Measurements from ENCODE around the gene NECTIN2. TPM values are rescaled to one million over a fixed set of nuclear protein-coding genes. Genes with fewer than 3 reads are reported as not detected.

Gene NECTIN2
- total RNA-seq, 2 experiments from 2014 or later = not detected

DNA sequence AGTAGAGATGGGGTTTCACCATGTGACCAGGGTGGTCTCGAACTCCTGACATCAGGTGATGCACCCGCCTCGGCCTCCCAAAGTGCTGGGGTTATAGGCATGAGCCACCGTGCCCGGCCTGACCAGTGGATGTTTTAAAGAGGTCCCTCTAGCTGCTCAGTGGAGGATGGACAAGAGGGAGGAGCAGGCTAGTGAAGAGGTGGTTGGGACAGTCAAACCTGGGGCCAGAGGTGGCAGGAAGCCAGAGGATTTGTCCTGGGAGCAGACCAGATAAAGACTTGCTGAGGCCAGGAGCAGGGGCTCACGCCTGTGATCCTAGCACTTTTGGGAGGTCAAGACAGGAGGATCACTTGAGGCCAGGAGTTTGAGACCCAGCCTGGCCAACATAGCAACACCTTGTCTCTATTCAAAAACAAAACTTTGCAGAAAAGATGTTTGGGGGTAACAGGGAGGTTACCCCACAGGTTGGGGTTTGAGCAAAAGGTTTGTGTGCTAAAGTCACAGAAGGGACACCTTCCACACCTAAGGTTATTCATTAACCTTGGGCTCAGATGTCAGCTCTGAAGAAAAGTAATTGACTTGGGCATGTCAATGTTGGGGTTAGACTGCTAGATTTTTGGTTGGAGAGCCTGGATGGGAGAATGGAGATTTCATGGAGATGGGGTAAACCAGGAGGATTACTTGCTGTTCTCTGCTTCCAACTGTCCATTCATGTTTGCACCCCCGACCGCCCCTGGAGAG, 28.2 kb upstream of the NECTIN2 start:
- H3K9me3 ChIP-seq (ENCODE audit: low read length) = no peaks in the 10 kb centered on the region
- no TSS peak for BruUV-seq (replicated peaks)
- intact Hi-C loops (cut with micrococcal nuclease; ENCODE audit: unreplicated experiment) = no loop called here
- H3K79me2 ChIP-seq (ENCODE audit: insufficient read depth, low read depth, low read length) = no peaks in the 10 kb centered on the region
- no peak for TF ChIP-seq EZH2phosphoT487 (IDR thresholded peaks at IDR 0.05; ENCODE audit: borderline replicate concordance, low read depth, low read length)
- TF ChIP-seq, protein P1, sequence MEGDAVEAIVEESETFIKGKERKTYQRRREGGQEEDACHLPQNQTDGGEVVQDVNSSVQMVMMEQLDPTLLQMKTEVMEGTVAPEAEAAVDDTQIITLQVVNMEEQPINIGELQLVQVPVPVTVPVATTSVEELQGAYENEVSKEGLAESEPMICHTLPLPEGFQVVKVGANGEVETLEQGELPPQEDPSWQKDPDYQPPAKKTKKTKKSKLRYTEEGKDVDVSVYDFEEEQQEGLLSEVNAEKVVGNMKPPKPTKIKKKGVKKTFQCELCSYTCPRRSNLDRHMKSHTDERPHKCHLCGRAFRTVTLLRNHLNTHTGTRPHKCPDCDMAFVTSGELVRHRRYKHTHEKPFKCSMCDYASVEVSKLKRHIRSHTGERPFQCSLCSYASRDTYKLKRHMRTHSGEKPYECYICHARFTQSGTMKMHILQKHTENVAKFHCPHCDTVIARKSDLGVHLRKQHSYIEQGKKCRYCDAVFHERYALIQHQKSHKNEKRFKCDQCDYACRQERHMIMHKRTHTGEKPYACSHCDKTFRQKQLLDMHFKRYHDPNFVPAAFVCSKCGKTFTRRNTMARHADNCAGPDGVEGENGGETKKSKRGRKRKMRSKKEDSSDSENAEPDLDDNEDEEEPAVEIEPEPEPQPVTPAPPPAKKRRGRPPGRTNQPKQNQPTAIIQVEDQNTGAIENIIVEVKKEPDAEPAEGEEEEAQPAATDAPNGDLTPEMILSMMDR (conservative IDR thresholded peaks at IDR 0.05; ENCODE audit: low read length) = no peak
- no peaks in the 10 kb centered on the region for H3K9me2 ChIP-seq (ENCODE audit: insufficient read depth, low read length)
- ChIA-PET POLR2A (no interaction called here), CTCF (ENCODE audit: unreplicated experiment) (no interaction called here)
- no peak for DNase-seq (ENCODE audit: low spot score)
- H3K4me1 ChIP-seq (ENCODE audit: insufficient read depth, low read length, poor library complexity, severe bottlenecking) = no peaks in the 10 kb centered on the region
- H3K36me3 ChIP-seq (ENCODE audit: insufficient read depth, low read length) = no peaks in the 10 kb centered on the region
- H3K4me3 ChIP-seq (ENCODE audit: low read depth, low read length, poor library complexity, severe bottlenecking) = no peak overlapping the region
- no peak overlapping the region for H2AFZ ChIP-seq (ENCODE audit: low read length)
- H3K27ac ChIP-seq (ENCODE audit: low read depth, low read length, poor library complexity, severe bottlenecking) = no peak overlapping the region
- H4K20me1 ChIP-seq (ENCODE audit: insufficient read depth, low read length) = no peaks in the 10 kb centered on the region
- no peak overlapping the region for H3K4me2 ChIP-seq (ENCODE audit: low read length)

DNA sequence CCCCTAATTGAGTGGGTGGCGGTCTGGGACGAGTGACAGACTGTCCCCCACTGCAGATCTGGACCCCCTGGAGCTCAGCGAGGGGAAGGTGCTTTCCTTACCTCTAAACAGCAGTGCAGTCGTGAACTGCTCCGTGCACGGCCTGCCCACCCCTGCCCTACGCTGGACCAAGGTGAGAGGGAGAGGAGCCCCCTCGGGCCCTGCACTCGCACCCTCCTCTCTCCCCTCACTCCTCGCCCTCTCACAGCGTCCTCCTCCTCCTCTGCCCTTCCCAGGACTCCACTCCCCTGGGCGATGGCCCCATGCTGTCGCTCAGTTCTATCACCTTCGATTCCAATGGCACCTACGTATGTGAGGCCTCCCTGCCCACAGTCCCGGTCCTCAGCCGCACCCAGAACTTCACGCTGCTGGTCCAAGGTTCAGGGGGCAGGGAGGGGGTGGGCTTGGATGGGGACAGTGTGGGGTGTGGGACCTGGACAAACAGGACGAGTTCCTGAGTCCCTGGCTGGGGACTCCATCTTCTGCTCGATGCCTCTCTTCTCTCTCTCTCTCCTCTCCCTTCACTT, 27.5 kb upstream of the NECTIN2 start:
- BruUV-seq (replicated peaks) = no TSS peak
- H3K9me3 ChIP-seq (ENCODE audit: low read length) = no peaks in the 10 kb centered on the region
- H3K4me1 ChIP-seq (ENCODE audit: insufficient read depth, low read length, poor library complexity, severe bottlenecking) = no peaks in the 10 kb centered on the region
- no peak overlapping the region for H3K27ac ChIP-seq (ENCODE audit: low read depth, low read length, poor library complexity, severe bottlenecking)
- intact Hi-C loops (cut with micrococcal nuclease; ENCODE audit: unreplicated experiment) = no loop called here
- no peak overlapping the region for H3K4me3 ChIP-seq (ENCODE audit: low read depth, low read length, poor library complexity, severe bottlenecking)
- TF ChIP-seq, protein P1 (conservative IDR thresholded peaks at IDR 0.05; ENCODE audit: low read length) = no peak
- TF ChIP-seq EZH2phosphoT487 (IDR thresholded peaks at IDR 0.05; ENCODE audit: borderline replicate concordance, low read depth, low read length) = no peak
- ChIA-PET CTCF (ENCODE audit: unreplicated experiment) (no interaction called here), POLR2A (no interaction called here)
- no peak for DNase-seq (ENCODE audit: low spot score)
- H3K9me2 ChIP-seq (ENCODE audit: insufficient read depth, low read length) = no peaks in the 10 kb centered on the region
- H3K36me3 ChIP-seq (ENCODE audit: insufficient read depth, low read length) = no peaks in the 10 kb centered on the region
- no peak overlapping the region for H3K4me2 ChIP-seq (ENCODE audit: low read length)
- H4K20me1 ChIP-seq (ENCODE audit: insufficient read depth, low read length) = no peaks in the 10 kb centered on the region
- H3K79me2 ChIP-seq (ENCODE audit: insufficient read depth, low read depth, low read length) = no peaks in the 10 kb centered on the region
- H2AFZ ChIP-seq (ENCODE audit: low read length) = no peak overlapping the region

DNA sequence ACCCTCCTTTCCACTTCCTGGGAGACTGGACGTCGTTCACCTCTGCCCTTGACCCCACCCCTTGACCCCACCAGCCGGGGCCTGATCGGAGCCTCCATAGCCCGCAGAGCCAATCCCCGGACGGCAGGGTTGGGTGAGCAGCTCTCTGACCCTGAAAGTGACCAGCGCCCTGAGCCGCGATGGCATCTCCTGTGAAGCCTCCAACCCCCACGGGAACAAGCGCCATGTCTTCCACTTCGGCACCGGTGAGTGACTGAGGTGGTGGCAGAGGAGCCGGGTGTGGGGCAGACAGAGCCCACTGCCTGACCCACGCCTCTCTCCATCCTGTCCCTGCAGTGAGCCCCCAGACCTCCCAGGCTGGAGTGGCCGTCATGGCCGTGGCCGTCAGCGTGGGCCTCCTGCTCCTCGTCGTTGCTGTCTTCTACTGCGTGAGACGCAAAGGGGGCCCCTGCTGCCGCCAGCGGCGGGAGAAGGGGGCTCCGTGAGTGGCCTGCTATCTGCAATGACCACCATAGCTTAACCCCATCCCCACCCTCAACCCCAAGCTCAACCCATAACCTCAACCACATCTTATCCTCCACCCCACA, 26.8 kb upstream of the NECTIN2 start:
- ChIA-PET CTCF (ENCODE audit: unreplicated experiment) (no interaction called here), POLR2A (interaction anchor here (0.5 kb wide), 1 partner anchor 107 kb away, joined by 5 read pairs; no protein-coding TSS in a partner anchor)
- Histone ChIP-seq H4K20me1 (ENCODE audit: insufficient read depth, low read length) (no peaks in the 10 kb centered on the region), H3K9me3 (ENCODE audit: low read length) (no peaks in the 10 kb centered on the region), H3K9me2 (ENCODE audit: insufficient read depth, low read length) (no peaks in the 10 kb centered on the region), H3K79me2 (ENCODE audit: insufficient read depth, low read depth, low read length) (no peaks in the 10 kb centered on the region), H2AFZ (ENCODE audit: low read length) (no peak overlapping the region), H3K4me1 (ENCODE audit: insufficient read depth, low read length, poor library complexity, severe bottlenecking) (no peaks in the 10 kb centered on the region), H3K4me2 (ENCODE audit: low read length) (no peak overlapping the region), H3K4me3 (ENCODE audit: low read depth, low read length, poor library complexity, severe bottlenecking) (no peak overlapping the region), H3K27ac (ENCODE audit: low read depth, low read length, poor library complexity, severe bottlenecking) (no peak overlapping the region), H3K36me3 (ENCODE audit: insufficient read depth, low read length) (no peaks in the 10 kb centered on the region)
- intact Hi-C loops (cut with micrococcal nuclease; ENCODE audit: unreplicated experiment) = no loop called here
- TF ChIP-seq, protein P1 (conservative IDR thresholded peaks at IDR 0.05; ENCODE audit: low read length) = no peak
- no peak for TF ChIP-seq EZH2phosphoT487 (IDR thresholded peaks at IDR 0.05; ENCODE audit: borderline replicate concordance, low read depth, low read length)
- no TSS peak for BruUV-seq (replicated peaks)
- DNase-seq (ENCODE audit: low spot score) = no peak
